ENCODE measurements around the gene LRP1B.

The LRP1B gene

GRCh38 chr2:140351692-140352091 is 1779.1 kb downstream of the LRP1B start:
- TF ChIP-seq EZH2 (IDR thresholded peaks at IDR 0.05; ENCODE audit: borderline replicate concordance, low read length) = no peak
- TF ChIP-seq, protein P1, sequence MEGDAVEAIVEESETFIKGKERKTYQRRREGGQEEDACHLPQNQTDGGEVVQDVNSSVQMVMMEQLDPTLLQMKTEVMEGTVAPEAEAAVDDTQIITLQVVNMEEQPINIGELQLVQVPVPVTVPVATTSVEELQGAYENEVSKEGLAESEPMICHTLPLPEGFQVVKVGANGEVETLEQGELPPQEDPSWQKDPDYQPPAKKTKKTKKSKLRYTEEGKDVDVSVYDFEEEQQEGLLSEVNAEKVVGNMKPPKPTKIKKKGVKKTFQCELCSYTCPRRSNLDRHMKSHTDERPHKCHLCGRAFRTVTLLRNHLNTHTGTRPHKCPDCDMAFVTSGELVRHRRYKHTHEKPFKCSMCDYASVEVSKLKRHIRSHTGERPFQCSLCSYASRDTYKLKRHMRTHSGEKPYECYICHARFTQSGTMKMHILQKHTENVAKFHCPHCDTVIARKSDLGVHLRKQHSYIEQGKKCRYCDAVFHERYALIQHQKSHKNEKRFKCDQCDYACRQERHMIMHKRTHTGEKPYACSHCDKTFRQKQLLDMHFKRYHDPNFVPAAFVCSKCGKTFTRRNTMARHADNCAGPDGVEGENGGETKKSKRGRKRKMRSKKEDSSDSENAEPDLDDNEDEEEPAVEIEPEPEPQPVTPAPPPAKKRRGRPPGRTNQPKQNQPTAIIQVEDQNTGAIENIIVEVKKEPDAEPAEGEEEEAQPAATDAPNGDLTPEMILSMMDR (IDR thresholded peaks at IDR 0.05; ENCODE audit: low read length) = no peak
- no peak overlapping the region for H3K27ac ChIP-seq (ENCODE audit: low read depth, low read length, poor library complexity, severe bottlenecking)
- H4K20me1 ChIP-seq (ENCODE audit: insufficient read depth, low read length) = no peaks in the 10 kb centered on the region
- H3K9me2 ChIP-seq (ENCODE audit: low read depth, low read length) = no peaks in the 10 kb centered on the region
- H3K9me3 ChIP-seq (ENCODE audit: low read length) = no peaks in the 10 kb centered on the region
- H3F3A ChIP-seq (ENCODE audit: insufficient read depth, low read length) = no peaks in the 10 kb centered on the region
- H3K4me3 ChIP-seq (ENCODE audit: low read depth, low read length, poor library complexity, severe bottlenecking) = no peak overlapping the region
- no peak overlapping the region for H3K9ac ChIP-seq (ENCODE audit: low read length)
- H3K27me3 ChIP-seq (ENCODE audit: insufficient read depth, low read length) = no peaks in the 10 kb centered on the region
- no peaks in the 10 kb centered on the region for H3K36me3 ChIP-seq (ENCODE audit: insufficient read depth, low read length)
- H2AFZ ChIP-seq (ENCODE audit: low read length) = no peak overlapping the region
- H3K79me2 ChIP-seq (ENCODE audit: insufficient read depth, low read length) = no peaks in the 10 kb centered on the region
- no peaks in the 10 kb centered on the region for H3K4me1 ChIP-seq (ENCODE audit: insufficient read depth, low read length, severe bottlenecking)
- no peak overlapping the region for H3K4me2 ChIP-seq (ENCODE audit: low read length)

DNA sequence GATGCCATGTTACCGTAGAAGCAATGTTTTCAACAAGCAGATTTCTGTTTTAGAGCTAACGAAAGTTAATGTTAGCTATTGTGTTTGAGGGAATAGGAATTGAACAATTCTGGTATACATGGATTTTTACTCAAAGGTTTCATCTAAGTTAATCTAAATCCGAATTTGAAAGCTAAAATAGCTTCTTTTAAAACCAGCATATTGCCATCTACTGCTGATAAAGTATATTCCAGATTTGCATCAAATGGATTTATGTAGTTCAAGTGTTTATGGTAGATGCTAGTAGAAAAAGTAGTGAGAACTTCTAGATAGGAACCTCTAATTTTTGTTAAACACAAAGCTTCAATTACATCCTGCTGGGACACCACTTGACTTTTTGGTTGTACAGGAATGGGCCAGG is 1781.1 kb downstream of the LRP1B start:
- H3K4me1 ChIP-seq (ENCODE audit: insufficient read depth, low read length, severe bottlenecking) = no peaks in the 10 kb centered on the region
- no peak overlapping the region for H3K27ac ChIP-seq (ENCODE audit: low read depth, low read length, poor library complexity, severe bottlenecking)
- no peaks in the 10 kb centered on the region for H4K20me1 ChIP-seq (ENCODE audit: insufficient read depth, low read length)
- no peak overlapping the region for H2AFZ ChIP-seq (ENCODE audit: low read length)
- H3K79me2 ChIP-seq (ENCODE audit: insufficient read depth, low read length) = no peaks in the 10 kb centered on the region
- no peaks in the 10 kb centered on the region for H3K9me3 ChIP-seq (ENCODE audit: low read length)
- no peaks in the 10 kb centered on the region for H3K27me3 ChIP-seq (ENCODE audit: insufficient read depth, low read length)
- no peak overlapping the region for H3K4me3 ChIP-seq (ENCODE audit: low read depth, low read length, poor library complexity, severe bottlenecking)
- H3F3A ChIP-seq (ENCODE audit: insufficient read depth, low read length) = no peaks in the 10 kb centered on the region
- no peaks in the 10 kb centered on the region for H3K36me3 ChIP-seq (ENCODE audit: insufficient read depth, low read length)
- H3K9ac ChIP-seq (ENCODE audit: low read length) = no peak overlapping the region
- H3K9me2 ChIP-seq (ENCODE audit: low read depth, low read length) = no peaks in the 10 kb centered on the region
- TF ChIP-seq, protein P1 (IDR thresholded peaks at IDR 0.05; ENCODE audit: low read length) = no peak
- TF ChIP-seq EZH2 (IDR thresholded peaks at IDR 0.05; ENCODE audit: borderline replicate concordance, low read length) = no peak
- H3K4me2 ChIP-seq (ENCODE audit: low read length) = no peak overlapping the region

DNA sequence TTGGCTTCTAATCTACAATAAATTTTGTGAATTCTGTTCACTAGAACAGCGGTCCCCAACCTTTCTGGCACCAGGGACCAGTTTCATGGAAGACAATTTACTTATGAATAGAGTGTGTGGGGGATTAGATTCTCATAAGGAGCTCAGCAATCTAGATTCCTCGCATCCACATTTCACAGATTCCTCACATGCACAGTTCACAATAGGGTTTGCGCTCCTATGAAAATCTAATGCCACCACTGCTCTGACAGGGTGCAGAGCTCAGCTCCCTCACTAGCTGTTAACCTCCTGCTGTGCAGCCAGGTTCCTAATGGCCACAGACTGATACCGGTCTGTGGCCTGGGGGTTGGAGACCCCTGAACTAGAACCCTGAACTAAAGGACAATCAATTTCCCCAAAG is 1782.0 kb downstream of the LRP1B start:
- no peak overlapping the region for H2AFZ ChIP-seq (ENCODE audit: low read length)
- no peaks in the 10 kb centered on the region for H3K9me3 ChIP-seq (ENCODE audit: low read length)
- H3K27ac ChIP-seq (ENCODE audit: low read depth, low read length, poor library complexity, severe bottlenecking) = no peak overlapping the region
- H3K27me3 ChIP-seq (ENCODE audit: insufficient read depth, low read length) = no peaks in the 10 kb centered on the region
- H3K79me2 ChIP-seq (ENCODE audit: insufficient read depth, low read length) = no peaks in the 10 kb centered on the region
- H3K36me3 ChIP-seq (ENCODE audit: insufficient read depth, low read length) = no peaks in the 10 kb centered on the region
- no peak overlapping the region for H3K4me2 ChIP-seq (ENCODE audit: low read length)
- H3K4me1 ChIP-seq (ENCODE audit: insufficient read depth, low read length, severe bottlenecking) = no peaks in the 10 kb centered on the region
- no peak for TF ChIP-seq EZH2 (IDR thresholded peaks at IDR 0.05; ENCODE audit: borderline replicate concordance, low read length)
- TF ChIP-seq, protein P1 (IDR thresholded peaks at IDR 0.05; ENCODE audit: low read length) = no peak
- no peaks in the 10 kb centered on the region for H4K20me1 ChIP-seq (ENCODE audit: insufficient read depth, low read length)
- H3F3A ChIP-seq (ENCODE audit: insufficient read depth, low read length) = no peaks in the 10 kb centered on the region
- no peak overlapping the region for H3K4me3 ChIP-seq (ENCODE audit: low read depth, low read length, poor library complexity, severe bottlenecking)
- no peaks in the 10 kb centered on the region for H3K9me2 ChIP-seq (ENCODE audit: low read depth, low read length)
- no peak overlapping the region for H3K9ac ChIP-seq (ENCODE audit: low read length)
